Loucy (cell line): Measurements from ENCODE around the gene MPL.

Experiments
- H2AFZ ChIP-seq: fragments of 200-600 bp; sonication (generic); 2 replicates; pipeline ENCODE4 v1.6.0; 2016; ENCODE audit warnings: antibody characterized with exemption, mild to moderate bottlenecking, low read length, moderate library complexity
- H3F3A ChIP-seq: fragments of 200-600 bp; 2 replicates; pipeline ENCODE4 v1.6.0; 2016; ENCODE audit warnings: antibody characterized with exemption, low read depth, mild to moderate bottlenecking
- H3K27me3 ChIP-seq: fragments of 200-600 bp; sonication (generic); 2 replicates; pipeline ENCODE4 v1.6.1; 2014; ENCODE audit warnings: low read length, mild to moderate bottlenecking; ENCODE audit not compliant: insufficient read depth, poor library complexity, severe bottlenecking
- H3K36me3 ChIP-seq: fragments of 200-600 bp; sonication (generic); 2 replicates; pipeline ENCODE4 v1.6.1; 2016; ENCODE audit warnings: low read length; ENCODE audit not compliant: insufficient read depth
- H3K4me1 ChIP-seq: fragments of 200-600 bp; sonication (generic); 2 replicates; pipeline ENCODE4 v1.5.1; 2014; ENCODE audit warnings: low read length, mild to moderate bottlenecking; ENCODE audit not compliant: insufficient read depth, poor library complexity, severe bottlenecking
- H3K4me2 ChIP-seq: fragments of 200-600 bp; sonication (generic); 2 replicates; pipeline ENCODE4 v1.6.0; 2014; ENCODE audit warnings: antibody characterized with exemption, low read length, low read depth, mild to moderate bottlenecking; ENCODE audit not compliant: poor library complexity, severe bottlenecking
- H3K4me3 ChIP-seq: fragments of 200-600 bp; sonication (generic); 2 replicates; pipeline ENCODE4 v1.5.1; 2014; ENCODE audit warnings: low read length, mild to moderate bottlenecking, mixed read lengths; ENCODE audit not compliant: poor library complexity, severe bottlenecking
- H3K79me2 ChIP-seq: fragments of 200-600 bp; sonication (generic); 2 replicates; pipeline ENCODE4 v1.6.1; 2014; ENCODE audit warnings: low read length; ENCODE audit not compliant: insufficient read depth
- H3K9ac ChIP-seq: fragments of 200-600 bp; sonication (generic); 2 replicates; pipeline ENCODE4 v1.6.0; 2014; ENCODE audit warnings: mild to moderate bottlenecking, low read depth, low read length, moderate library complexity; ENCODE audit not compliant: poor library complexity, severe bottlenecking
- H3K9me2 ChIP-seq: fragments of 200-600 bp; sonication (generic); replicated peaks from 2 replicates; pipeline ENCODE4 v1.6.1; 2016; ENCODE audit warnings: low read depth, low read length, mixed read lengths
- H3K9me3 ChIP-seq: fragments of 200-600 bp; sonication (generic); 2 replicates; pipeline ENCODE4 v1.6.1; 2014; ENCODE audit warnings: mild to moderate bottlenecking, antibody characterized with exemption, low read length, low read depth; ENCODE audit not compliant: insufficient read depth
- H4K20me1 ChIP-seq: fragments of 200-600 bp; sonication (generic); 2 replicates; pipeline ENCODE4 v1.6.0; 2014; ENCODE audit warnings: antibody characterized with exemption, low read length, mild to moderate bottlenecking; ENCODE audit not compliant: insufficient read depth, poor library complexity, severe bottlenecking
- CTCF ChIP-seq: fragments of 200-600 bp; sonication (generic); conservative IDR thresholded peaks from 2 replicates; pipeline ENCODE4 v1.5.1; 2014; ENCODE audit warnings: mild to moderate bottlenecking, antibody characterized with exemption, low read length
- EZH2phosphoT487 ChIP-seq: fragments of 200-600 bp; IDR thresholded peaks from 2 replicates; pipeline ENCODE4 v1.6.1; 2018; ENCODE audit warnings: antibody characterized with exemption, mild to moderate bottlenecking, moderate library complexity, borderline replicate concordance

MPL gene

DNA sequence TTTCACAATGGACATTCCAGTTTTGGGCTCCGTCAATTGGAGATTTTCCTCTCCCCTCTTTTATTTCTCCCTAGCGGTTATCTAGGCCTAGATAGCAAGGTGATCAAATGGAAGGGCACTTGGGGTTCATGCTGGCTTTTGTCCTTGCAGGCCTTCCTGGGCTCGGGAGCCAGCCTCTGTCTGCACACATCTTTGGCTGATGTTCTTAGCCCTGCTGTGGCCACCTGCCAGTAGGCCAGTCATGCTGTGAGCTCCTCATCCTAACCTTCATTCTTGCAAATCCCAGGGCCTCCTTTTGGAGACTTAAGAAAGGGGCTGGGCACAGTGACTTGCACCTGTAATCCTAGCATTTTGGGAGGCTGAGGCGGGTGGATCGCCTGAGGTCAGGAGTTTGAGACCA lies 23.4 kb upstream of the MPL start:
- Histone ChIP-seq H3K4me3 (no peak overlapping the region), H3K4me2 (no peak overlapping the region), H3K36me3 (no peaks in the 10 kb centered on the region), H3K9ac (no peak overlapping the region), H3K9me2 (no peaks in the 10 kb centered on the region), H3K9me3 (no peaks in the 10 kb centered on the region), H3K4me1 (no peaks in the 10 kb centered on the region), H2AFZ (no peak overlapping the region), H3K27me3 (no peaks in the 10 kb centered on the region), H3F3A (no peaks in the 10 kb centered on the region), H4K20me1 (no peaks in the 10 kb centered on the region), H3K79me2 (no peaks in the 10 kb centered on the region)
- no peak for TF ChIP-seq CTCF
- no peak for TF ChIP-seq EZH2phosphoT487

GRCh38 chr1:43315481-43315880 lies 22.1 kb upstream of the MPL start:
- Histone ChIP-seq H3F3A (no peaks in the 10 kb centered on the region), H3K4me1 (no peaks in the 10 kb centered on the region), H3K4me3 (no peak overlapping the region), H4K20me1 (no peaks in the 10 kb centered on the region), H3K36me3 (no peaks in the 10 kb centered on the region), H3K27me3 (no peaks in the 10 kb centered on the region), H3K9ac (no peak overlapping the region), H3K4me2 (no peak overlapping the region), H3K79me2 (no peaks in the 10 kb centered on the region), H2AFZ (no peak overlapping the region), H3K9me3 (no peaks in the 10 kb centered on the region), H3K9me2 (no peaks in the 10 kb centered on the region)
- TF ChIP-seq EZH2phosphoT487 (no peak), CTCF (no peak)

GRCh38 chr1:43315963-43316737 lies 21.5 kb upstream of the MPL start:
- H2AFZ ChIP-seq, result no peak overlapping the region
- H3K4me3 ChIP-seq, result no peak overlapping the region
- H3K9me3 ChIP-seq, result no peaks in the 10 kb centered on the region
- H4K20me1 ChIP-seq, result no peaks in the 10 kb centered on the region
- no peaks in the 10 kb centered on the region for H3F3A ChIP-seq
- H3K4me1 ChIP-seq, result no peaks in the 10 kb centered on the region
- H3K36me3 ChIP-seq, result no peaks in the 10 kb centered on the region
- no peaks in the 10 kb centered on the region for H3K79me2 ChIP-seq
- no peaks in the 10 kb centered on the region for H3K9me2 ChIP-seq
- H3K27me3 ChIP-seq, result no peaks in the 10 kb centered on the region
- H3K9ac ChIP-seq, result no peak overlapping the region
- H3K4me2 ChIP-seq, result no peak overlapping the region
- TF ChIP-seq CTCF, result no peak
- no peak for TF ChIP-seq EZH2phosphoT487
